T-helper 1 cell (primary cell): ENCODE results near the gene HIC1.

ENCODE experiments used
- DNase-seq, 5 donors: peaks; one replicate each; pipeline ENCODE4 v3.0.0-alpha.2; 2012 to 2020

Gene HIC1

DNA sequence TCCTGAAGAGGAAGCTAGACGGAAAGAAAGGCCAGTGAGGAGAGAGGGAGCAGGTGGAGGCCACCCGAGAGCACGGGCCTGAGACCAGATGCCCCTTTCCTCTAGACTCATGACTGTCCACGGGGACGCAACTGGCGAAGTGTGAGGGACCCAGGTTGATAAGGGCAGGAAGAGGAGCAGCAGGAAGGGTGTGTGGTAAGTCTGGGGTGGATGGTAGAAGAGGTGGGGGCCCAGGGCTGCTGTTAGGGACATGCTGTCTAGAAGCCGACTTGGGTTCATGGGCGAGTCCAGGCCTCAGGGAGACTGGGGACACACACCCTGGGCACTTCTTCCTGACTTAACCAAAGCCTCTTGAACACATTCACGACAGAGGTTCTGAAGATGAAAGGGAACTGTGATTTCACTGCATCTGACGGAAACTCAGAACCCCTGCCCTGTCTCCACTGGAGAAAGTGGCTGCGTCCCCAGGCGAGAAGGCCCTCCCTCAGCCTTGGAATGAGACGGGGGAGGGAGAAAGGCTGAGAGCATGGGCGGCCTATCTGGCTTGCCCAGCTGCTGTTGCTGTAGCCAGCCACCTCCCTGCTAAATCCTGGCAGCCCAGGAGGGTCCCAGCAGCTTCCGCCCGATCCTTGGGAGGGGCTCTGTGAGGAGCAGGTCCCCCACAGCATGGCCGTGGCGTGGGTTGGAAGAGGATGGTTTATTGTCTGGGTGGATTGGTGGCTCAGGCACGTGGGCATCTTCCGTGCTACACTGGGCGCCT is 6.0 kb downstream of the HIC1 start:
- DNase-seq: no peak

DNA sequence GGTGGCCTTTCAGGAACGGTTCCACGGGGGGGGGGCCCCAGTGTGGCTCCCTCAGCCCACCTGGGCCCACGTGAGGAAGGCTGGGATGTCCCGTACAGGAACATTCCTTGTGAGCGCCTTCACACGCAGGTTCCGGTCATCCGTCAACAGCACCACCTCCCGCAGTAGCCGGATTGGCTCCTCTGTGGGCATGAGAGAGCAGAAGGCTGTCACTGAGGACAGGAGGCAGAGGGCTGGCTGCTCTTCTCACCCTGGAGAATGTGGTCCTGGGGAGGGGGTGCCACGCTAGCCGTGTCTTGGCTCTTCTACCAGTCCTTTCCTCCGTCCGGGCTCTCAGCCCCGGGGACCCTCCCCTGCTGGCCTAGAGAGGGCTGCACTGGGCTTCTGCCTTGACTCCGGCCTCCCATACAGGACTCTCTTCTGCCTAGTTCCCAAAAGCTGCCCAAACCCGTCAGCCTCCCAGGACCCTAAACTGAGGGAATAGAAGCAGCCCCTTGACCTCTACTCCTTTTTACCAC is 6.6 kb downstream of the HIC1 start:
- no peak for DNase-seq

DNA sequence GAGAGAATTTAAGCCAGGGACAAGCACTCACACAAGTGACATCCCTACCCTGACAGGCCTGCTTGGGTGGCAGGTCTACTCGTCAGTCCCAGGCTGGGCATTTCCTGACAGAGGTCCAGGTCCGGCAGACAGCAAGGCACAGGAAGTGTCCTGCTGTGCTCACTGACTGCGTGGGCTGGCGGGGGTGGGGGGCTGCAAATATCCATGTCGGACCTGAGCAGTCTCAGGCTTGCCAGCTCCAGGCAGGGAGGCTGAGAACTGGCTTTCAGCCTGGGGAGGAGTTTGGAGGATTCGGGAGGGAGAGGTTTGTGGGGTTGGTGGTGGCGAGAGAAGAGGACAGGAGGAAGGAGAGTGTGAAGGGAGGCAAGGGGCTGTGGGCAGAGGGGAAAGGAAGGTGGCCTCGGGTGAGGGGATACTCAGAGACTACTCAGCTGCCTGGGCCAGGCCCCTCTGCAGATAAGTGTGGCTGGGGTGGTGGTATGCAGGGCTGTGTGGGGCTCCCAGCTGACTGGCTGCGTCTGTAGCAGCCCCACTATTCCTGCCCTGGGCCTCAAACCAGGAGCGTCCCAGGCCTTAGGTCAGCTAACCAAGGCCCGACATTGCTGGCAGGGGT is 7.8 kb downstream of the HIC1 start:
- no peak for DNase-seq

DNA sequence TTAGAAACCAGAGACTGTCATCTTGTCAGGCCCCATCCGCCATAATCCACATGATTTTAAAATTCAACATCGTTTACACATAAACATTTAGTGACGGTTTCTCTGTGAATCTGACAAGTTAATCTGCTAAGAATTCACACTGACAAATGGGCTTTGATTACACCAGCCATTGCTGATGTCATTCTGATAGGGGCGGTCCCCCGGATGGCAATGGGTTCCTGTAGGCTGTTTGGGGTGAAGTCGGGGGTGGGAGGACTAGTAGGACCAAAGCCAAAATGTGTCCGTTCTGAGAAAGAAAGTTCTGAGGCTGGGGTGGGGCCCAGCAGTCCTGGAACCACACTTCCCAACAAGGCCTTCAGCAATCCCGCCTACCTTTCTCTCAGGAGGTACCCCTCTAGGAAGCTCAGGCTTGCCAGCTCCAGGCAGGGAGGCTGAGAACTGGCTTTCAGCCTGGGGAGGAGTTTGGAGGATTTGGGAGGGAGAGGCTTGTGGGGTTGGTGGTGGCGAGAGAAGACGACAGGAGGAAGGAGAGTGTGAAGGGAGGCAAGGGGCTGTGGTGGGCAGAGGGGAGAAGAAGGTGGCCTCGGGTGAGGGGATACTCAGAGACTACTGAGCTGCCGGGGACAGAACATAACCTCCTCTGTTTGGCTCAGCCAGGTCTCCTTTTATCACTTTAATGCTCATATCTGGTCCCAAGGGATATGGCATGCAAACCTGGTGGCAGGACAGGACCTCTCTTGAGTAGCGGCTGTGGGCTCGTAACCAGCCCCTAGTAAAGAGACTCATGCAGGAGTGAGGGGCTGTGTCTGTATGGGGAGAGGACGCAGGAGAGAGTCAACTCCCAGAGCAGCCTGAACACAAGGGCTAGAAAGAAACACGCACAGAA is 8.6 kb downstream of the HIC1 start:
- no peak for DNase-seq

DNA sequence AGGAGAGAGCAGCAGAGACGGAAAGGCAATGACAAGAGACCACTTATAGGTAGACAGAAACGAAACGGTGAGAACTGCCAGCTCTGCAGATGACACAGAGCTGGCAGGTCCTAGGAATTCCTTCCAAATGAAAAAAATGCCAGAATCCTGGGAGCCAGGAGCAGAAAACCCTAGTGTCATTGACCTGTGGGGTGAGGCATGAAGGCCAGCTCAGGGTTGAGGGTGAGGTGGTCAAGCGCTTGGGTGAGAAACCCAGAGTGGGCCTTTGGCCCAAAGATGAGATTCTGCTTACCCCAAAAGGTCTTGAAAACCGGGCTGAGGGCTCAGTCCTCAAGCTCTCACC is 9.2 kb downstream of the HIC1 start:
- DNase-seq: no peak

DNA sequence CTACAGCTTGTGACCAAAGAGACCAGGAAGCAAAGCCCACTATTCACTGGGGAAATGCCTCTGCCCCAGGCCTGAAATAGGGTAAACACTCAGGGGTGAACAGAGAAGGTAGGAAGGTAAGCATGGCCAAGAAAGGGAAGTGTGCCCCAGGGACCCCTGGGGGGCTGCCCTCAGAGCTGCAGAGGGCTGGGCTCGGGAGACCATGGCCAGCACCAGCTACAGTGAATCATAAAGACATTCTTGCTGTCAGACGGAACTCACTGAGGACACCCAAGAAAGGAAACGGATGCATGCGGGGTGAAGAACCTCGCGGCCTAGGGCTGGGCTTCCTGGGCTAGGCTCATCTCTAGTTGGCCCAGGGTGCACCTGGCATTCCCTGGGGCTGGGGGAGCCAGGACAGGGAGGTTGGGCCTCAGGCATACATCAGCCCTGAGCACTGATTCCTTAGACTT is 9.6 kb downstream of the HIC1 start:
- no peak for DNase-seq

DNA sequence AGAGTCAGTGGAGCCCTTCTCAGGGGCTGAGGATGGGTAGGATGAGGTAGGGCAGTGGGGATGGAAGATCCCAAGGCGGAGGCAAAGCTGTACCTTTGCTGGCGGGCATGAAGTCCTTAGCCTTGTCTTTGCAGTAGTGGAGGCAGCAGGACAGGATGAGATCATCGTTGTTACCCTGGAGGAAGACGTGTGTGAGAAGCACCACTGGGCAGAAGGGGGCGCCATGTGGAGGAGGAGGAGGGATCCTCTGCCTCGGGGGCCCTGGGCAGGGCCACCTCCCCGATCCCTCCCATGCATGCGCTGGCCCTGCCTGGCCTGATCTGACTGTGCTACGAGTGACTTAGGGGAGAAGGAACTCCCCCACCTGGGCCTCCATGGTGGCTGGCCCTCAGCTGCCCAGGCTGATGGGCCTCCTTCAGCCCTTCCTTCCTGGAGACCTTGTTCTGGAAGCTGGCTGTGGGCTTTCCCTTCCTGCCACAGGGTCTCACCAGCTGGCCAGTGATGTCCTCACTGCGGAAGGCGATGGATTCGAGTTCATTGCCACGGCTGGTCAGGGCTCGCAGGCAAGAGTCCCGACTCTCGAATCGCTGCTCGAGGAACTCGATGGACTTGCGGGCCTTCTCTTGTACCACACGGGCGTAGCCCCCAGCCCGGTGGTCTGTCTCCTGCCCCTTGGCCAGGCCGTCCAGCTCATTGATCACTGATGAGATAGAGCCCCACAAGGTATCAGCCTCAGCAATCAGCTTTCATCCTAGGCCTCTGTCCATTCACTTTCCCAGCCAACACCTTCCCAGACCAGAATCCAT is 10.3 kb downstream of the HIC1 start:
- peak in 1 of 5 donors; percentile 50 for DNase-seq

DNA sequence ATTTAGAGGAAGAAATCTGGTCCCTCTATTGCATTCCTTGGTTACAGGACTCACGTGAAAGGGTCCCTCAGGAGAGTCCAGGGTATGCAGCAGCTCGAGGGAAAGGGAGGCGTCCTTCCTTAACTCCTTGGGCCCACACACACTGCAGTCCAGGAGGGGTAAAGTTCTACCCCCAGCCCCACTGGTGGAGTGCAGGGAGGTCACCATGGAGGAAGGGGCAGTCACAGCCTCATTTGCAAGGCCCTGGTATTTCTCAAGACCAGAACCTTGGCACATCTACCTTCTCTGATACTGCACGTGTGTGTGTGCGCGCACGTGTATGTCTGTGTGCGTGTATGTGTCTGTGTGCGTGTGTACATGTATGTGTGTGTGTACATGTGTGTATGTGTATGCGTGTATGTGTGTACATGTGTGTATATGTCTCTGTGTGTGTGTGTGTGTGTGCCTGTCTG is 11.1 kb downstream of the HIC1 start:
- no peak for DNase-seq

DNA sequence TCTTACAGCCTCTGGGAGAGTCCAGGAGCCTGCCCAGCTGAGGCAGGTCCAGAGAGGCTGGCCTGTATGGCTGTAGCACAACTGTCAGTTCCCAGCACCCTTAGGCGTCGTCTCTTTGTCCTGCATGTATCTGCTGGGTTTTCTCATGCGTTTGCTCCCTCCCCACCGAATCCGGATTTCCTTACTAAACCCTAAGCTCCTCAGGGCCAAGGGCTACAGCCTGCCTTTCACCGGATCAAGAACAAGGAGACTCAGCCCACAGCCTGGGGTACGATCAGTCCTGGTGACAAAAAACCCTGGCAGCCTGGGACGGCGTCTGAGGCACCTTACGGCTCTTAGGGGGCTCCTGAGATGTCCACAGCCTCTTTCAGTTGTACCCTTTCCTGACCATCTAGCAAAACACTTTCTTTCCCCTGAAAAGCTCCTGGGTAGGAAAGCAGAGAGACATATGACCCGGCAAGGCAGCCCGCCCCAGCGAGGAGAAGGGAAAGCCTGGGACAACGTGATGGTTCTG is 12.2 kb downstream of the HIC1 start:
- DNase-seq: no peak

DNA sequence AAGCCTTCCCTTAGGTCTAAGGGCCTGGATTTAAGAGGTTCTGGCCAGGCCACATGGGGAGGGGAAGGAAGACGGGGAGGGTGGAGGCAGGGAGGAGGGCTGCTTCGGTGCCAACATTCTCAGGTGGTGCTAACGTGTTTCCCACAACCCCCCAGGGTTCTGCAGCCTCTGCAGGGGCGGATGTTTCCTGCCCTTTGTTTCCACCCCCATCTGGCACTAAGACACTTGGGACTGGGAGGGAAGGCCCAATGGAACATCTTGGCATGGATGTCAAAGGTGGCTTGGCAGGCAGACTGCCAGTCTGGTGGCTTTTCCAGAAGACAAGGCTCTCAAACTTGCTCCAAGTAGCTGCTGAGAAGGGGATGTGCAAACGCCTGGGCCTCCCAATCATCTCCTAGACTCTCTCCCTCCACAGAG is 12.7 kb downstream of the HIC1 start:
- no peak for DNase-seq

DNA sequence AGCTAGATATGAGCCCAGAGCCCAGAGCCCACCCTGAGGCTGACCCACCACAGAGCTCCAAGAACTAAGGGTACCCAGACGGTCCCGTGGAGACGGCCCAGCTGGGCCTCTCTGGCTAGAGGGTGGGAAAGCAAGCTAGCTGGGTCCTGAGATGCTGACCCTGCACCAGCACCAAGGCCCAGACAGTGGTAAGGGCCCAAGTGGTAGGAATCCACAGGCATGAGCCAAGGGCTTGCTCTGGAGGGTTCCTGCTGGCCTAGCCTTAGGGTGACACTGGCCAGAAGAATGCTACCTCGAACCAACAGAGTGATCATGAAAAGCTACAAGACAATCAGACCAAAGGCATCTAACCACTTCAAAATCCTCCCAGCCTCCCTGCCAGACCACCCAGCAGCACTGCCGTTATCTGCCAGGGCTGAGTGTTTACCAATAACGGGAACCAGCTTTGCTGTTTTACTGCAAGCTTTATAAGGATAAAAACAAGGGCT is 13.2 kb downstream of the HIC1 start:
- no peak for DNase-seq

DNA sequence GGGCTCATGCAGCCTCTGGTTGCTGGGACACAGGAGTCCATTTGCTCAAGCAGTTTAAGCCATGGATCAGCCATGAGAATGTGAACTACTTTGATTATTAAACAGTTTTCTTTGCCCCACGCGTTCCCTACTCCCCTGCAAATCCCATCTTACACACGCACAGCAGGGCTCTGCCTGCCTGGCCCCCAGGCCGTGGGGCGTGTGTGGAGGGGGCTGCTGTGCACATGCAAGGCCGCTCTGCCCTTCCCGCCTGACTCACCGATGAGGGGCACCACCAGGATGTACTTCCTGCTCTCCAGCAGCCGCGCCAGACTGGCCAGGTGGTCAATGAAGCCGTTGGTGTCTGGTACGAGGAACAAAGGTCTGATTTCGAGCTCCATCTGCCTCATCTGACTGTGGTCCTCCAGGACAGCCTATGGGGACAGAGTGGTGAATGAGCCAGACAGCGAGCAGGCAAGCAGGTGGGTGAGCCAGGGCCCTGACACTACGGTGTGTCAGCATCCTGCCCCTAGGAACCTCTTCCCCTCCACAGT is 13.7 kb downstream of the HIC1 start:
- DNase-seq: no peak

DNA sequence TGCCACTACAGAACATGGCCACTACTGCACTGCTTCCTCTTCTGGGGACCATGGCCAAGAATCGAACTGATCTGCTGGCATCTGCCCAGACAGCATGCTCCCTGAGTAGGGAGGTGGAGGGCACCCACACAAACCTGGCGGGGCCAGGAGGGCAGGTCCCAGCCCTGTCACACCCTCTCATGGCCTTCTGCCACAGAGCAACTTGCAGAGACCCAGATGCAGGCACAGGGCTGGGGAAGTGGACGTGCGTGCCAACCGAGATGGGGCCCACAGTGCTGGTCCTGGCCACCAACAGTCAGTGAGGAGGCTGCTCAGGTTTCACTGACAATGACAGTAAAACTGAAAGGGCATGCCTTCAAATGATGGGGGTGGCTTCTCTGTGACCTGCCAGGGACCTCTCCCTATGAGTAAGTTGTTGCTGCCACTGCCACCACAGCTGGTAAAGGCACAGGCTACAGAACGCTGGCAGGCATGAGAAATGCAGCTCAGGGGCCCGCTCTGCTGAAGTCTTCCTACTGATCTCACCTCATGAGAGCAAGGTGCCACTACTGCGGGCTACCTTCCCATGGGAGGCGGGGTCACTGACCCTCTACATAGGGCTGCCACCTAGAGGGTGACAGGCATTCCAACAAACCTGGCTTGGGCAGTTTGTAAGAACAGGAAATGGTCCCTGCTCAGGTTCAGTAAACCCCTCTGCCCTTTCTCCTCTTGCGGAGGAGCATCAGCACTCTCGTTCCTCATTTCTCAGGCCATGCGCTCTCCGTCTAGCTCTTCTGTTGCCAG is 15.5 kb downstream of the HIC1 start:
- peak in 1 of 5 donors; percentile 92 for DNase-seq

DNA sequence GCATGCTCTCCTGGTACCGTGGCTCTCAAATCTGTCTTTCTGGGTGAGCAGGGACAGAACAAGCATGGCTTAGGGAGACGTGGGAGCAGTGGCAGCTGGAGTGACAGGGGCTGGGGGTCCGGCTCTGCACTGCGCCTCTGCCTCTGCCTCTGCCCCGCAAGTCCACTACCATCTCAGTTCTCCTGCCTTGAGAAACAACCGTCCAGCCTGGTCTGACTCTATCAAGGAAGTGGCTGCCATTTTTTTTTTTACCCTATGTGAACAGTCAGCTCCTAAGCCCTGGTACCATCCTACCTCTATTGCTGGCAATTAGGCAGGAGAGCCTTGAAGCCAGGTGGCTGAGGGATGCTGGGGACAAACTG is 16.1 kb downstream of the HIC1 start:
- DNase-seq: no peak

DNA sequence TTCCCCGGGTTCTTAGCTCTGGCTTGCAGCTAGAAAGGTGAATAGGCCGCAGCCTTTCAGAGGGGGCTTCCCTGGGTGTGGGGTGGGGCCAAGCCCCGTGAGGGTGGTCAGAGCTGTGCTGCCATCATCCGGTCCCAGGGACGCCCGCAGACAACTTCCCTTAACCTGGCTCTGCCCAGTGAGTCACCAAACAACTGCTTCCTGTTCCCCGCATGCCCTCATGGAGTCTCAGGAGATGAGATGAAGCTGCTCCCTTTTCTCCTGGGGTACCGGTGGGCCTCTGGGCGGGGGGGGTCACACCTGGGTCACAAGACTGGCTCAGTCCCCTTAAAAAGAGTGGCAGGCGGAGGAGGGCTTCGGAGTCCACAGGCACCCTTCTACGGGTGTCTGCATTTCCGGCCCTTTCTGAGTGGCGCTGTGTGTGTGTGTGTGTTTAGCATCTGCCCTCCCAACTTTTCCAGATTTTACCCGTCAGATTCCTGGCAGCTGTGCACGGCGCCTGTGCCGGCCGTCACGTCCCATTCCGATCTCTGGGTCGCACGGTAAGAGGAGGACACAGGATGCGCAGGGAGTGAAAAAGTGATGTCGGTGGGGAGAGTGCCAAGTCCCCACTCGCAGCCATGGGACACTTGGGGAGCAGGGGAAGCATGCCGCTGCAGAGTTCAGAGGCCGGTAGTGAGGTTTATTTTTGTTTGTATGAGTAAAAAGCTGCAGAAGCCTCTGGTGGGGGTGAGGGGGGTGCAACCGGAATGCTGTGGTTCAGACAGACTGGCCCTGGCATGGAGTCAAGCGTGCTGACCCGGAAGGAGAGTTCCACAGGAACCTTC is 16.8 kb downstream of the HIC1 start:
- DNase-seq: no peak

DNA sequence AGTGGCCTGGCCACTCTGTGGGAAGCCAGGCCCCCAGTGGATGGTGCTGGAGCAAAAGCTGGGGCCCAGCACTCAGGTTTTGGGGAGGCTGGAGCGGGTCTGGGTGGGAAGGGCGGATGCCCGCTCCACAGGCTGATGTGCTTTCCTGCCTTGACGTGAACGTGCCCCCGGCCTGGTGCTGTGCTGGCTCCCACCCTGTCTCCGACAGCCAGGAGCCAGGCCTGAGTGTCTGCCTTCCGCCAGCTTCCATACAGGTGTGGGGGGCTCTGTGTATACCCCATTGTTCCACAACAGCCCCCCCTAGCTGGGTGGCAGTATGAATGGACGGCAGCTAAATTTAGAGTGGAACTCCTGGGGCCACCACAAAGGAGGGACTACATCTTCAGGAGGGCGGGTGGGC is 20.0 kb downstream of the HIC1 start:
- DNase-seq: no peak

DNA sequence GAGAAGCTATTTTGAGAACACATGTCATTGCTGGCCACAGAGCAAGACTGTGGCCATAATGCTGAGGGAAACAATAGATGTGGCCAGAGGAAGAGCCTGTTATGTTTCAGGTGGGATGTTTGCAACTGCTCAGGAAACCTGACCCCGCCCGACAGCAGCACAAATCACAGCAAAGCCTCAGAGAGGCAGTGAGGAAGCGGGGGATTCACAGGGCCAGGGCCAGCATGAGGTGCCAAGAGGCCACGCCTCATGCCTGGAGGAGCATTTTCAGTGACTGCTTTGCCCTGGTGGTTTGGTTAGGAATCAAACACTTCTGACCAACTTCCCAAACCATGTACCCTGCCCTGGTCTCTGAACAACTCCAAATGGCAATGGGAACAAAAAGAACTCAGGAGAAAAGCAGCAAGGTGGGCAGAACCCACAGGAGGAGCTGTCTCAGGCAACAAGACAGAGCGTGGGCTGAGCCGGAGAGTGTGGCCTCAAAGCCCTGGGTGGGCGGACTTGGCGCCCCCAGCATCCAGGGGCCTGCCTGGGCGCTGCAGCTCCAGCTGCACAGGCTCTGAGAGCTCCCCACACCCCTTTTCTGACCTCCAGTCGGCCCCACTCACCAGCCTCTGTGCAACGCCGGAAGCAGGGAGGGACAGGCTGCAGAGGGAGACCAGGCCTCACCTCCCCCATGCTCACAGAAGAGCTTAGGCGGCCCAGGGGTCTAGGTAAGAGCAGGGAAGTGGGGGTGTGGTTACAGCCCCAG is 20.6 kb downstream of the HIC1 start:
- no peak for DNase-seq

DNA sequence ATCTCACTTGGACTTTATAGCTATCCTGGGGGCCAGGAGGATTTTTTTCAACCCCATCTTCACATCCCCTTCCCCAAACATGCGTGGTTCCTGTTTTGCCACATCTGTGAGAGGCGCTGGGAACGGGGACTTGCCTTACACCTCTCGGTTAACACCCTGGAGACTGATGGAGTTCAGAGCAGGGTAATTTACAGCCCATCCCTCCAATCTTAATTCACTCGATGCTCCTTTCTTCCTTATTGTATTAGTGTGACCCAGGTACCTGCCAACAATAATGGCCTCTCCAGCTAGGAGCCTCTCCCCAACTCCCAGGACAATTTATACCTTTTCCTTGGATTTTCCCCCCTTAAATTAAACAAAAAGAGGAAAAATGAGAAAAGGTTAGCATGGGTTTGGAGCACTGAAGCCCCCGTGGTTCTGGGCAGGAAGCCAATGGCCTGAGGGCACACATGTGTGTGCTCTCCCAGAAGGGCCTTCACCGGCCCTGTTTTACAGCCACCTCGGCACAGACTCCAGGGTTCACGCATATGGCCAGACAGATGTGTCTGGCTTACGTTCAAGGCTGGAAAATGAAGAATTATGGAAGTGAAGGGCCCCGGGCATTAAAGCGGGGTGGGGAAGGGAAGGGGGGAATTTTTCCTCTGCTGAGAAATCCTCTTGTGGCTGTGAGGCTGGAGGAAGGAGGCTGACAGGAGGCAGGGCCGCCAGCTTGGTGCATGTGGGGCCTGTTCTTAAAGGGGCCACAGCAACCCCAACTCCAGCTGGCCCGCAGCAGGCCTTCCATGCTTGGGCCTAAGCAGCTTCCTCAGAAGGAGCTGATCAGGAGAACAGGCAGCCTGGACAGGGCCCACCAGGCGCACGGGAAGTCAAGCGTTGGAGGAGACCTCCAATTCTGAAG is 21.4 kb downstream of the HIC1 start:
- no peak for DNase-seq
